ENCODE data around the gene PPM1K.
"Not testable (repeated sequence)": the region's sequence is repeated elsewhere in the genome, so short reads cannot be mapped to it uniquely, and the experiment has no call there.

The PPM1K gene

DNA sequence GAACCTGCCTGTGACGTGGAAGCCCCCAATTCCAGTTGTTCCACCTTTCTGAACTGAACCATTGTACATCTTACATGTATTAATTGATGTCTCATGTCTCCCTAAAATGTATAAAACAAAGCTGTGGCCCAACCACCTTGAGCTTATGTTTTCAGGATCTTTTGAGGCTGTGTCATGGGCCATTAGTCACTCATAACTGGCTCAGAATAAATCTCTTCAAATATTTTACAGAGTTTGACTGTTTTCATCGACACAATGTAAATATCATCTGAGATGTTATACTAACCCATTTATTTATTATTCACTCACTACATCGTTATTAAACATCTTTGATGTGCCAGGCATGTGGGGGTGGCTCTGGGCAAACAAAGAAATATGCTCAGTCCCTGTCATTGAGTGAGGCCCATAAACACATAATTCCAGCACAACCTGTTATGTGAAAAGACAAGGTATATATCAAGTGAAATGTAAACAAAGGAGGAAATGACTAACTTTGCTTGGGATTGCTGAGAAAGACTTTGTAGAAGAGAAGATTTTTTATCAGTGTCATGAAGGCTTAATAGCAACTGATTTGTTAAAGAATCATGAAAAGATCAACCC lies 34.5 kb upstream of the PPM1K start:
- no peak for TF ChIP-seq CTCF (IDR thresholded peaks at IDR 0.05; ENCODE audit: low read depth, low read length)
- H3K27me3 ChIP-seq (ENCODE audit: insufficient read depth, low read depth, severe bottlenecking): no peaks in the 10 kb centered on the region
- no peak for DNase-seq
- H3K36me3 ChIP-seq: no peaks in the 10 kb centered on the region
- no peak overlapping the region for H3K4me3 ChIP-seq (ENCODE audit: low read depth, low read length)
- H3K27ac ChIP-seq: no peak overlapping the region
- H3K9me3 ChIP-seq (ENCODE audit: severe bottlenecking): no peaks in the 10 kb centered on the region

- H3K9me3 ChIP-seq (ENCODE audit: severe bottlenecking): no peaks in the 10 kb centered on the region
- TF ChIP-seq CTCF (IDR thresholded peaks at IDR 0.05; ENCODE audit: low read depth, low read length): no peak
- no peak for DNase-seq
- no peak overlapping the region for H3K27ac ChIP-seq
- no peaks in the 10 kb centered on the region for H3K27me3 ChIP-seq (ENCODE audit: insufficient read depth, low read depth, severe bottlenecking)
- H3K4me3 ChIP-seq (ENCODE audit: low read depth, low read length): no peak overlapping the region
- H3K36me3 ChIP-seq: no peaks in the 10 kb centered on the region
Observed at GRCh38 chr4:88315460-88316017, 31.2 kb upstream of the PPM1K start.

DNA sequence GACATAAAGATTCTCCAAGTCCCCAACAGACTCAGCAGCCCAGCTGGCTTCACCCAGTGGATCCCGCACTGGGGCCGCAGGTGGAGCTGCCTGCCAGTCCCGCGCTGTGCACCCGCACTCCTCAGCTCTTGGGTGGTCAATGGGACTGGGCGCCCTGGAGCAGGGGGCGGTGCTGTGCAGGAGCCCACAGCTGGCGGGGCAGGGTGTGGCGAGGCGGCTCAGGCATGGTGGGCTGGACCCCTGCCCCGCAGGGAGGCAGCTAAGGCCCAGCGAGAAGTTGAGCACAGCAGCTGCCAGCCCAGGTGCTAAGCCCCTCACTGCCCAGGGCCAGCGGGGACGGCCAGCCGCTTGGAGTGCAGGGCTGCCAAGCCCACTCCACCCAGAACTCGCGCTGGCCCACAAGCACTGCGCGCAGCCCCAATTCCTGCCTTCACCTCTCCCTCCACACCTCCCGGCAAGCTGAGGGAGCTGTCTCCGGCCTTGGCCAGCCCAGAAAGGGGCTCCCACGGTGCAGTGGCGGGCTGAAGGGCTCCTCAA lies 28.8 kb upstream of the PPM1K start:
- H3K9me3 ChIP-seq (ENCODE audit: severe bottlenecking); H3K27ac ChIP-seq; H3K4me3 ChIP-seq (ENCODE audit: low read depth, low read length); H3K27me3 ChIP-seq (ENCODE audit: insufficient read depth, low read depth, severe bottlenecking); DNase-seq; H3K36me3 ChIP-seq: not testable (repeated sequence)

DNA sequence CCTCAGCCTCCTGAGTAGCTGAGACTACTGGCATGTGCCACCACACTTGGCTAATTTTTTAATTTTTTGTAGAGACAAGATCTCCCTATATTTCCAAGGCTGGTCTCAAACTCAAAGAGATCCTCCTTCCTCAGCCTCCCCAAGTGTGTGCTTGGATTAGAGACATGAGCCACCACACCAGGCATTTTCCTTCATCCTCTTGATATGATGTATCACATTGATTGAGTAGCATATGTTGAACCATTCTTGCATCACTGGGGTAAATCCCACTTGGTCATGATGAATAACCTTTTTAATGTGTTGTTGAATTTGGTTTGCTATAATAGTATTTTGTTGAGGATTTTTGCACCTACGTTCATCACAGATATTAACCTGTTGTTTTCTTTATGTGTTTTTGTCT lies 24.2 kb upstream of the PPM1K start:
- Histone ChIP-seq H3K4me3 (ENCODE audit: low read depth, low read length) (no peak overlapping the region), H3K9me3 (ENCODE audit: severe bottlenecking) (no peaks in the 10 kb centered on the region), H3K27ac (no peak overlapping the region), H3K36me3 (no peaks in the 10 kb centered on the region), H3K27me3 (ENCODE audit: insufficient read depth, low read depth, severe bottlenecking) (no peaks in the 10 kb centered on the region)
- DNase-seq: no peak
- no peak for TF ChIP-seq CTCF (IDR thresholded peaks at IDR 0.05; ENCODE audit: low read depth, low read length)

DNA sequence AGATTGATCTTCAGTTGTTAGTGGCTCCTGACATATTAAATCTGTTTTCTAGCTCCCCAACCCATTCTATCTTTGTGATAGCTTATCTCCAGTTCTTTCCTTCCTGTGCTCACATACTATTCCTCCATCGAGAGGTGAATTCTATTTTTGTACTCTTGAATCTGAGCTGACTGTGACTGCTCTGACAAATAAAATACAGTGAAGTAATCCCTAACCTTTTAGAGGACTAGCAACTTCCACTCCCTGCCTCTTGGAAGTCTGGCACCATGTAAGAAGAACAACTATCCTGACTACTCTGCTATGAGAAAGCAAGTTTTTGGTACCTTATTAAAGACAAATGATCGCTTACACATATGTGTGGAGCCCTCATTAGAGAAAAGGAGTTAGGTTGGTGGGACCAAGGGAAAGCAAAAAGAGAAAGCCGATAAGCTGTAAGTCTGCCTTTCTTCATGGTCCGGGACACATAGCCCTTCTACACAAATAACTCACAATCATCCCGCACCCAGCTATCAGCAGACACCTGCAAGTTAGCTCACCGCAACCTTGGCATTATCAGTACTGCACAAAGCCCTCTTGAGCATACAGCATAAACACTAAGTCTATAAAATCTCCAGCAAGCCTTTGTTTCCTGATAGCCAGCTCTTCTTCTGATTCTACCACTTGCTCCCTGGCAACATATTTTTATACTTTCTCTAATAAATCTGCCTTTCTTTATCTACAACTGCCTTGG lies 13.5 kb upstream of the PPM1K start:
- no peak for TF ChIP-seq CTCF (IDR thresholded peaks at IDR 0.05; ENCODE audit: low read depth, low read length)
- Histone ChIP-seq H3K27ac (no peak overlapping the region), H3K9me3 (ENCODE audit: severe bottlenecking) (no peaks in the 10 kb centered on the region), H3K27me3 (ENCODE audit: insufficient read depth, low read depth, severe bottlenecking) (no peaks in the 10 kb centered on the region), H3K36me3 (no peaks in the 10 kb centered on the region), H3K4me3 (ENCODE audit: low read depth, low read length) (no peak overlapping the region)
- no peak for DNase-seq

DNA sequence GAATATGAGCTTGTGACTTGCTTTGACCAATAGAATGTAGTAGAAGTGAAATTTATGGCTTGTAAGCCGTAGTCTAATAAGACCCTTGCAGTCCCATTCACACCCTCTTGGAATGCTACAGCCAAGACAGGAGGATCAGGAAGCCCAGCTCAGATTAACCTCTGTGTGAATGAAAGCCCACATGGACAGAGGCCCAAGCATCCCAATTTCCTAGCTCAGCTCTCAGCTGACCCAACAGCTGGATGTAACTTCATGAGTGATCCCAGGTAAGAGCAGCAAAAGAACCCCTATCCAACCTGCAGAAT lies 12.8 kb upstream of the PPM1K start:
- no peak for TF ChIP-seq CTCF (IDR thresholded peaks at IDR 0.05; ENCODE audit: low read depth, low read length)
- H3K27me3 ChIP-seq (ENCODE audit: insufficient read depth, low read depth, severe bottlenecking): no peaks in the 10 kb centered on the region
- no peak for DNase-seq
- H3K27ac ChIP-seq: no peak overlapping the region
- H3K9me3 ChIP-seq (ENCODE audit: severe bottlenecking): no peaks in the 10 kb centered on the region
- no peaks in the 10 kb centered on the region for H3K36me3 ChIP-seq
- no peak overlapping the region for H3K4me3 ChIP-seq (ENCODE audit: low read depth, low read length)

Data from WERI-Rb-1 (cell line).